H7 (cell line): ENCODE data around the gene TXNL4A. TPM values are rescaled to one million over a fixed set of nuclear protein-coding genes. Genes with fewer than 3 reads are reported as not detected.
"Not testable (repeated sequence)": the region's sequence is repeated elsewhere in the genome, so short reads cannot be mapped to it uniquely, and the experiment has no call there.

Experiments used
- DNase-seq: peaks from one replicate; pipeline ENCODE4 v3.0.0; 2012
- H3K27me3 ChIP-seq: 2 replicates; pipeline ENCODE4 v1.6.0; 2011; ENCODE audit warnings: mild to moderate bottlenecking, low read length; ENCODE audit not compliant: control insufficient read depth, insufficient read depth
- H3K36me3 ChIP-seq: replicated peaks from 2 replicates; pipeline ENCODE4 v1.5.1; 2011; ENCODE audit warnings: low read length; ENCODE audit not compliant: control insufficient read depth, insufficient read depth
- H3K4me3 ChIP-seq: 2 replicates; pipeline ENCODE4 v1.5.1; 2011; ENCODE audit warnings: low read depth, mild to moderate bottlenecking, control low read depth, low read length, moderate library complexity; ENCODE audit not compliant: insufficient read depth
- total RNA-seq: library from RNA; depleted of rRNA; stranded (reverse); fragments of >200 nt; shearing (Covaris generic); gene quantifications from 2 replicates; pipeline ENCODE4 v1.2.3, GENCODE V29; 2014; rRNA removed

Gene TXNL4A
- total RNA-seq = 80.2 and 98.4 TPM in 2 replicates

GRCh38 chr18:79988451-79989194, at the start of gene TXNL4A:
Gene TXNL4A, minus strand, starts transcription at chr18:79988563. Its CDS starts 171 bp downstream, at chr18:79988392.
- peak; percentile 91 for DNase-seq
- no peaks in the 10 kb centered on the region for H3K27me3 ChIP-seq
- H3K36me3 ChIP-seq = peaks cover 7% of the 10 kb centered on the region
- peak within 1 kb of the TSS; percentile 97 for H3K4me3 ChIP-seq

- H3K4me3 ChIP-seq = no peak overlapping the region
- H3K27me3 ChIP-seq = no peaks in the 10 kb centered on the region
- peaks cover 2% of the 10 kb centered on the region; the same call in 1 of the 2 replicates for H3K36me3 ChIP-seq
- no peak for DNase-seq
Observed at GRCh38 chr18:80037300-80037699, 48.9 kb upstream of the TXNL4A start.

- no peak overlapping the region for H3K4me3 ChIP-seq
- no peaks in the 10 kb centered on the region for H3K27me3 ChIP-seq
- DNase-seq = no peak
- no peaks in the 10 kb centered on the region; the same call in 1 of the 2 replicates for H3K36me3 ChIP-seq
Observed at GRCh38 chr18:80035997-80036396, 47.6 kb upstream of the TXNL4A start.

- DNase-seq = no peak
- peak overlapping the region; percentile 83 for H3K4me3 ChIP-seq
- no peaks in the 10 kb centered on the region for H3K36me3 ChIP-seq
- no peaks in the 10 kb centered on the region for H3K27me3 ChIP-seq
Observed at GRCh38 chr18:80034852-80035406, 46.6 kb upstream of the TXNL4A start.

GRCh38 chr18:80034068-80034851, 45.9 kb upstream of the TXNL4A start, which contains the start of gene RBFA:
Gene RBFA, plus strand, starts transcription at chr18:80034434. Its CDS starts 62 bp downstream, at chr18:80034496.
- Histone ChIP-seq H3K4me3 (peak within 1 kb of the TSS; percentile 90), H3K36me3 (no peaks in the 10 kb centered on the region), H3K27me3 (no peaks in the 10 kb centered on the region)
- DNase-seq = peak; percentile 100

GRCh38 chr18:80033181-80034067, 45.1 kb upstream of the TXNL4A start:
- Histone ChIP-seq H3K27me3 (no peaks in the 10 kb centered on the region), H3K36me3 (no peaks in the 10 kb centered on the region), H3K4me3 (peak overlapping the region; percentile 90)
- DNase-seq = peak; percentile 88

GRCh38 chr18:80029690-80030089, 41.3 kb upstream of the TXNL4A start:
- no peaks in the 10 kb centered on the region for H3K36me3 ChIP-seq
- no peak overlapping the region for H3K4me3 ChIP-seq
- no peak for DNase-seq
- no peaks in the 10 kb centered on the region for H3K27me3 ChIP-seq

- H3K27me3 ChIP-seq, DNase-seq, H3K36me3 ChIP-seq, H3K4me3 ChIP-seq: not testable (repeated sequence)
Observed at GRCh38 chr18:80027719-80028118, 39.4 kb upstream of the TXNL4A start.

GRCh38 chr18:80026363-80026762, 38.0 kb upstream of the TXNL4A start:
- H3K27me3 ChIP-seq = no peaks in the 10 kb centered on the region
- no peak for DNase-seq
- H3K4me3 ChIP-seq = no peak overlapping the region
- no peaks in the 10 kb centered on the region for H3K36me3 ChIP-seq

- Histone ChIP-seq H3K4me3 (no peak overlapping the region), H3K27me3 (no peaks in the 10 kb centered on the region), H3K36me3 (no peaks in the 10 kb centered on the region)
- no peak for DNase-seq
Observed at GRCh38 chr18:80023173-80023572, 34.8 kb upstream of the TXNL4A start.

- Histone ChIP-seq H3K4me3 (no peak overlapping the region), H3K27me3 (no peaks in the 10 kb centered on the region), H3K36me3 (no peaks in the 10 kb centered on the region)
- no peak for DNase-seq
Observed at GRCh38 chr18:80022613-80023012, 34.2 kb upstream of the TXNL4A start.

- no peaks in the 10 kb centered on the region for H3K27me3 ChIP-seq
- no peak for DNase-seq
- no peaks in the 10 kb centered on the region for H3K36me3 ChIP-seq
Observed at GRCh38 chr18:80012714-80013113, 24.4 kb upstream of the TXNL4A start.

GRCh38 chr18:80011496-80012137, 23.3 kb upstream of the TXNL4A start:
- not testable (repeated sequence) for H3K4me3 ChIP-seq, H3K27me3 ChIP-seq, DNase-seq, H3K36me3 ChIP-seq

More at GRCh38 chr18:80012714-80013113, 24.4 kb upstream of the TXNL4A start:
- no peak overlapping the region for H3K4me3 ChIP-seq

GRCh38 chr18:80010551-80010906, 22.2 kb upstream of the TXNL4A start:
- Histone ChIP-seq H3K27me3 (no peaks in the 10 kb centered on the region), H3K4me3 (no peak overlapping the region), H3K36me3 (no peaks in the 10 kb centered on the region)
- no peak for DNase-seq
